ENCODE results near the gene KIAA1755. TPM values are rescaled to one million over a fixed set of nuclear protein-coding genes. Genes with fewer than 3 reads are reported as not detected.

The KIAA1755 gene
- total RNA-seq, 1 experiment from 2014 or later, result 0.17 TPM

- Histone ChIP-seq H2BK5ac (ENCODE audit: insufficient read length, low read length) (no peak overlapping the region), H4K8ac (replicated peaks; ENCODE audit: insufficient read length, low read depth, low read length) (no peak overlapping the region), H3T11ph (ENCODE audit: low read length) (no peak overlapping the region), H3K56ac (ENCODE audit: insufficient read length, low read depth, low read length) (no peak overlapping the region), H2AFZ (ENCODE audit: low read length) (no peak overlapping the region), H3K23me2 (ENCODE audit: insufficient read length, low read depth, low read length, poor library complexity, severe bottlenecking) (no peaks in the 10 kb centered on the region), H3K4me1 (ENCODE audit: insufficient read depth, low read length) (no peaks in the 10 kb centered on the region; the same call in 1 of the 2 replicates), H2AK5ac (ENCODE audit: insufficient read length, low read length) (no peak overlapping the region), H2BK15ac (ENCODE audit: low read depth, low read length) (no peak overlapping the region), H3K27ac (ENCODE audit: insufficient read length, low read depth, low read length) (no peak overlapping the region), H3K18ac (ENCODE audit: insufficient read length, low read depth, low read length) (no peak overlapping the region), H3K9ac (ENCODE audit: extremely low read depth, insufficient read length, low read length) (no peak overlapping the region), H3K79me2 (ENCODE audit: insufficient read depth, low read length) (no peaks in the 10 kb centered on the region), H4K20me1 (ENCODE audit: control insufficient read depth, insufficient read depth, insufficient read length) (no peaks in the 10 kb centered on the region), H3K4me2 (ENCODE audit: insufficient read depth, insufficient read length, low read length) (no peak overlapping the region), H2BK20ac (ENCODE audit: low read depth, low read length, poor library complexity, severe bottlenecking) (no peak overlapping the region), H2BK120ac (ENCODE audit: low read depth, low read length, poor library complexity, severe bottlenecking) (no peak overlapping the region), H3K79me1 (ENCODE audit: insufficient read depth, low read depth, low read length, poor library complexity, severe bottlenecking) (no peaks in the 10 kb centered on the region), H4K91ac (ENCODE audit: insufficient read length, low read depth, low read length) (no peak overlapping the region), H2BK12ac (ENCODE audit: insufficient read length, low read depth, low read length) (no peak overlapping the region), H3K9me3 (ENCODE audit: control insufficient read depth, low read depth, low read length) (no peaks in the 10 kb centered on the region), H3K27me3 (ENCODE audit: insufficient read depth, low read length) (no peaks in the 10 kb centered on the region), H3K23ac (ENCODE audit: insufficient read length, low read depth, low read length) (no peak overlapping the region), H3K14ac (ENCODE audit: insufficient read depth, low read length) (no peak overlapping the region), H4K5ac (ENCODE audit: insufficient read length, low read depth, low read length) (no peak overlapping the region), H3K4ac (ENCODE audit: low read depth, low read length) (no peak overlapping the region)
- no peaks in the 10 kb centered on the region; a peak in 1 of 5 replicates for H3K9me3 Mint-ChIP-seq
- no peaks in the 10 kb centered on the region for H3K27me3 Mint-ChIP-seq (ENCODE audit: low read depth)
- H3K4me3 Mint-ChIP-seq, result no peak overlapping the region
- H3K27ac Mint-ChIP-seq, result no peak overlapping the region
- DNase-seq, result no peak
- no CpG with 5 or more reads among the region's 3 CpGs for WGBS (ENCODE audit: extremely low coverage, insufficient read length, low lambda C conversion rate)
- H3K4me1 Mint-ChIP-seq, result peaks cover 21 to 28% of the 10 kb centered on the region in 2 experiments
- no peak for TF ChIP-seq CTCF (conservative IDR thresholded peaks at IDR 0.05)
- H3K36me3 Mint-ChIP-seq (ENCODE audit: insufficient read depth in 1 of 3, low read depth in 3 of 3), result no peaks in the 10 kb centered on the region; a peak in 1 of 7 replicates
These were observed 31.4 kb upstream of the KIAA1755 start for GRCh38 chr20:38291966-38292365.

Data from H9 (cell line).